Naive thymus-derived CD4-positive, alpha-beta T cell (primary cell): Measurements from ENCODE around the gene BNIP3. TPM values are rescaled to one million over a fixed set of nuclear protein-coding genes. Genes with fewer than 3 reads are reported as not detected.
A peak's percentile ranks its signal among the peaks of the same experiment; 100 is the strongest.

ENCODE experiments used
- ATAC-seq: fragments of 150-1000 bp; cut with Tn5 transposase; 2 replicates; pipeline ENCODE4 v1.10.0; 2021; ENCODE audit warnings: mild to moderate bottlenecking, moderate library complexity
- CTCF ChIA-PET: fragments of 350-600 bp; sonication (Branson Sonifier 250); formaldehyde crosslinking; loops from one replicate; lab custom pipeline; 2021; ENCODE audit warnings: antibody characterized with exemption; lab: Charles Lee
- POLR2A ChIA-PET: fragments of 350-600 bp; sonication (Branson Sonifier 250); formaldehyde crosslinking; loops from one replicate; lab custom pipeline; 2021; ENCODE audit warnings: antibody characterized with exemption, inconsistent platforms; lab: Charles Lee
- DNase-seq, 9 donors: peaks; one replicate each; pipeline versions ENCODE4 v3.0.0 to v3.0.0-alpha.2; 2020 to 2022; ENCODE audit warnings: mixed read lengths in 1 of 9
- H3K27ac ChIP-seq: one replicate; pipeline ENCODE4 v1.7.0; 2013; ENCODE audit warnings: mild to moderate bottlenecking, low read depth, low read length, moderate library complexity
- H3K27me3 ChIP-seq, 2 donors: one replicate each; pipeline ENCODE4 v1.7.0; 2013; ENCODE audit warnings: low read length in 2 of 2, mild to moderate bottlenecking in 2 of 2, moderate library complexity in 2 of 2; ENCODE audit not compliant: control insufficient read depth in 2 of 2, insufficient read depth in 2 of 2
- H3K36me3 ChIP-seq, 3 experiments: 1 replicate in 2 of 3; 2 replicates in 1 of 3; pipeline ENCODE4 v1.7.0; 2013; ENCODE audit warnings: low read length in 3 of 3, mild to moderate bottlenecking in 3 of 3, moderate library complexity in 1 of 3; ENCODE audit not compliant: insufficient read depth in 3 of 3, control insufficient read depth in 2 of 3
- H3K4me1 ChIP-seq, 2 donors: one replicate each; pipeline ENCODE4 v1.7.0; 2013; ENCODE audit warnings: low read length in 2 of 2, mild to moderate bottlenecking in 2 of 2, moderate library complexity in 1 of 2; ENCODE audit not compliant: control insufficient read depth in 2 of 2, insufficient read depth in 2 of 2
- H3K4me3 ChIP-seq: 2 replicates; pipeline ENCODE4 v1.7.0; 2013; ENCODE audit warnings: mild to moderate bottlenecking, low read length
- H3K9me3 ChIP-seq, 3 experiments: 1 replicate in 2 of 3; 2 replicates in 1 of 3; pipeline ENCODE4 v1.7.0; 2013; ENCODE audit warnings: low read length in 3 of 3; ENCODE audit not compliant: control insufficient read depth in 2 of 3
- H3K27ac Mint-ChIP-seq, 9 donors: one replicate each; pipeline ENCODE4 v1.8.0; 2020 to 2022; ENCODE audit warnings: mixed read lengths in 9 of 9, mild to moderate bottlenecking in 8 of 9, moderate library complexity in 5 of 9, inconsistent platforms in 2 of 9
- H3K27me3 Mint-ChIP-seq, 5 donors: one replicate each; pipeline ENCODE4 v1.8.0; 2021 to 2022; ENCODE audit warnings: mixed read lengths in 5 of 5, mild to moderate bottlenecking in 1 of 5
- H3K36me3 Mint-ChIP-seq, 5 donors: one replicate each; pipeline ENCODE4 v1.8.0; 2020 to 2022; ENCODE audit warnings: mixed read lengths in 5 of 5, mild to moderate bottlenecking in 3 of 5, inconsistent platforms in 1 of 5
- H3K4me1 Mint-ChIP-seq, 7 donors: one replicate each; pipeline ENCODE4 v1.8.0; 2020 to 2022; ENCODE audit warnings: mixed read lengths in 7 of 7, mild to moderate bottlenecking in 3 of 7, inconsistent platforms in 1 of 7
- H3K4me3 Mint-ChIP-seq, 10 donors: one replicate each; pipeline ENCODE4 v1.8.0; 2020 to 2022; ENCODE audit warnings: mild to moderate bottlenecking in 10 of 10, mixed read lengths in 10 of 10, moderate library complexity in 6 of 10, inconsistent platforms in 2 of 10
- H3K9me3 Mint-ChIP-seq, 11 donors: one replicate each; pipeline ENCODE4 v1.8.0; 2020 to 2022; ENCODE audit warnings: mixed read lengths in 11 of 11, mild to moderate bottlenecking in 4 of 11, inconsistent platforms in 1 of 11, moderate library complexity in 1 of 11
- intact Hi-C, 2 donors: fragments of 100-400 bp; cut with micrococcal nuclease; formaldehyde crosslinking; loops; one replicate each; pipeline ENCODE4 v1.15.1; 2023
- polyA plus RNA-seq, 2 donors: library from polyadenylated mRNA; unstranded; fragments of 300-500 nt; fragmentation: Illumina TruSeq; gene quantifications; one replicate each; pipeline ENCODE4 v1.2.3, GENCODE V29; 2021
- total RNA-seq, 6 experiments: library from RNA in 5 of 6; stranded (reverse) in 5 of 6; gene quantifications; 1 replicate in 5 of 6; 2 replicates in 1 of 6; pipeline ENCODE4 v1.2.3 and lab custom pipeline; 2021 to 2026

The BNIP3 gene
- total and polyA plus RNA-seq, 7 experiments from 2014 or later, result 17.7 to 81.7 (median 40.5) TPM

DNA sequence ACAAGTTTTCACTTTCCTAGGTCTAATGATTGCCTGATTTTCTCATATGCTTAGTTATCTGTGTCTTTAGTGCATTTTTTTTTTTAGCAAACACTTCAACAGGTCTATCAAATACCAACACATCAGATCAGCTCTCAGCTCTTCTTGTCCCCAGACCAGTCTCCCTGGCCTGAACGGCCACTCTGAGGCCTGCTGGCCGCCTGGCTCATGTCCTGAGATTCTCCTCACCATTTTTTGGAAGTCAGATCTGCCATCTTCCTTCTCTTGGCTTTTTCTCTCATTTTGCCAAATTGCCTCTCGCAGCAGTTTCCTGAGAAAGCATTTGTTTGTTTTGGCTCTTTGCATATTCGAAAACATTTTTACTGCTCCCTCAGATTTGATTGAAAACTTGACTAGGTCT lies 51.6 kb downstream of the BNIP3 start:
- POLR2A ChIA-PET, result no interaction called here
- Histone ChIP-seq H3K9me3 (peaks cover 0 to 8% (median 0%) of the 10 kb centered on the region in 3 experiments), H3K4me1 (peaks cover 11 to 58% of the 10 kb centered on the region in 2 donors), H3K36me3 (peaks cover 0 to 10% (median 8%) of the 10 kb centered on the region in 3 experiments), H3K27ac (no peak overlapping the region), H3K27me3 (no peaks in the 10 kb centered on the region), H3K4me3 (no peak overlapping the region)
- Mint-ChIP-seq H3K4me1 (peaks cover 58 to 99% (median 94%) of the 10 kb centered on the region in 7 donors), H3K36me3 (peaks cover 0 to 25% (median 9%) of the 10 kb centered on the region in 5 donors), H3K27me3 (no peaks in the 10 kb centered on the region), H3K4me3 (peak overlapping the region in 8 of 10 donors; percentile 10 to 79 (median 40)), H3K9me3 (peaks cover 0 to 6% (median 2%) of the 10 kb centered on the region in 11 donors), H3K27ac (peak overlapping the region in 8 of 9 donors; percentile 53 to 94 (median 81))
- CTCF ChIA-PET, result no interaction called here
- intact Hi-C loops, result no loop called here
- no peak for DNase-seq
- ATAC-seq, result no peak

GRCh38 chr10:131929122-131929845 lies 52.4 kb downstream of the BNIP3 start:
- peak overlapping the region; percentile 32 for H3K27ac ChIP-seq
- H3K27ac Mint-ChIP-seq, result peak overlapping the region in 8 of 9 donors; percentile 69 to 94 (median 88)
- H3K4me1 ChIP-seq, result peaks cover 11 to 49% of the 10 kb centered on the region in 2 donors
- H3K36me3 Mint-ChIP-seq, result peaks cover 0 to 28% (median 13%) of the 10 kb centered on the region in 5 donors
- DNase-seq (no peak), ATAC-seq (no peak)
- intact Hi-C loops, result loop anchor here in 1 of 2 donors (2.0 kb wide), 2 partner anchors 14 to 44 kb away; no protein-coding TSS in a partner anchor
- no peak overlapping the region for H3K4me3 ChIP-seq
- no peaks in the 10 kb centered on the region for H3K27me3 Mint-ChIP-seq
- ChIA-PET POLR2A (interaction anchor here (1.1 to 1.6 kb wide), 2 partner anchors 27 to 43 kb away, joined by 3 to 4 read pairs; no protein-coding TSS in a partner anchor), CTCF (interaction anchor here (0.8 kb wide), 1 partner anchor 30 kb away, joined by 5 read pairs; no protein-coding TSS in a partner anchor)
- H3K4me1 Mint-ChIP-seq, result peaks cover 56 to 99% (median 90%) of the 10 kb centered on the region in 7 donors
- no peaks in the 10 kb centered on the region for H3K27me3 ChIP-seq
- H3K36me3 ChIP-seq, result peaks cover 0 to 1% (median 0%) of the 10 kb centered on the region in 3 experiments
- H3K4me3 Mint-ChIP-seq, result peak overlapping the region; percentile 5 to 79 (median 72)
- peaks cover 0 to 11% (median 0%) of the 10 kb centered on the region in 3 experiments for H3K9me3 ChIP-seq
- peaks cover 0 to 13% (median 6%) of the 10 kb centered on the region in 11 donors for H3K9me3 Mint-ChIP-seq

DNA sequence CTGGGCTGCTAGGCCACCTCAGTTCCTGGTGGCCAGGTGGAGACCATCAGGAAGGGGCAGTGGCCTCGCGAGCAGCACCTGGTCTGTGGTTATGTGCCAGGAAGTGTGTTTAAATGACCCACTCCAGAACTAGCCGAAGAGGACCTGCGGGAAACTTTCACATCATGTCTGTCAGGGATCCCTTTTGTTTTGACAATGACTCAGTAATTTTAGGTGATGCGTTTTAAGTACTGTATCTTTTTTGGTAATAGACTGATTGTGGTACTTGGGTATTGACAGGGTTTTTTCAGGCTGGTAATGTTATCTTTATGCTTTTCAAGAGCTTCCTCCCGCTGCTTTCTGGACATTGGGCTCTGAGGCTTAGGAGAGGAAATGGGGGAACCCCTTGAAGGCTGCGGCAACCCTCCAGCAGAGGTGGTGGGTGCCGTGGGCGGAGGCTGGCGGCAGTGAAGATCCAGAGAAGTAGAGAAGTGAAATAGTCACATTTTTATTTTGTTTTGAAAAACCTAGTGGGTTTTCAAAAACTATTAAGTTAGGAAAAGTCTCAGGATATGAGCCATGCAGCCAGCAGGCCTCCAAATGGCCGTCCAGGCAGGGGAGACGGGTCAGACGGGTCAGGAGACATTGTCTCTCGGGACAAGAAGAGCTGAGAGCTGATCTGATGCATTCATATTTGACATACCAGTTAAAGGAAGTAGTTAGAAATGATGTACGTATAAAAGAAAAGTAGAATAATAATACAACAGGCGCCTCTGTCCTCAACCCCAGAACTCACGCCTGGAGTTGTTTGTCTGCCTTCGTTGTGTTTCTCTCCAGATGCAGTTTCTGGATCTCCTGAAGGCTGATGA lies 53.3 kb downstream of the BNIP3 start:
- no peaks in the 10 kb centered on the region for H3K36me3 ChIP-seq
- CTCF ChIA-PET, result interaction anchor here (0.8 to 1.3 kb wide), 2 partner anchors 29 to 42 kb away, joined by 3 to 5 read pairs; no protein-coding TSS in a partner anchor
- DNase-seq (peak in 6 of 9 donors; percentile 24 to 68 (median 34)), ATAC-seq (peak; percentile 85)
- peaks cover 53 to 97% (median 84%) of the 10 kb centered on the region in 7 donors for H3K4me1 Mint-ChIP-seq
- H3K27ac ChIP-seq, result peak overlapping the region; percentile 32
- peaks cover 11 to 46% of the 10 kb centered on the region in 2 donors for H3K4me1 ChIP-seq
- peaks cover 0 to 11% (median 0%) of the 10 kb centered on the region in 3 experiments for H3K9me3 ChIP-seq
- POLR2A ChIA-PET, result interaction anchor here (0.6 to 1.6 kb wide), 5 partner anchors 21 to 55 kb away, joined by 3 to 4 read pairs (median 3); no protein-coding TSS in a partner anchor
- peaks cover 0 to 29% (median 13%) of the 10 kb centered on the region in 5 donors for H3K36me3 Mint-ChIP-seq
- no peak overlapping the region for H3K4me3 ChIP-seq
- no peaks in the 10 kb centered on the region for H3K27me3 Mint-ChIP-seq
- intact Hi-C loops, result loop anchor here in 1 of 2 donors (2.0 kb wide), 2 partner anchors 14 to 44 kb away; no protein-coding TSS in a partner anchor
- H3K4me3 Mint-ChIP-seq, result peak overlapping the region; percentile 55 to 84 (median 78)
- H3K27ac Mint-ChIP-seq, result peak overlapping the region; percentile 79 to 94 (median 86)
- H3K9me3 Mint-ChIP-seq, result peaks cover 0 to 13% (median 6%) of the 10 kb centered on the region in 11 donors
- no peaks in the 10 kb centered on the region for H3K27me3 ChIP-seq

DNA sequence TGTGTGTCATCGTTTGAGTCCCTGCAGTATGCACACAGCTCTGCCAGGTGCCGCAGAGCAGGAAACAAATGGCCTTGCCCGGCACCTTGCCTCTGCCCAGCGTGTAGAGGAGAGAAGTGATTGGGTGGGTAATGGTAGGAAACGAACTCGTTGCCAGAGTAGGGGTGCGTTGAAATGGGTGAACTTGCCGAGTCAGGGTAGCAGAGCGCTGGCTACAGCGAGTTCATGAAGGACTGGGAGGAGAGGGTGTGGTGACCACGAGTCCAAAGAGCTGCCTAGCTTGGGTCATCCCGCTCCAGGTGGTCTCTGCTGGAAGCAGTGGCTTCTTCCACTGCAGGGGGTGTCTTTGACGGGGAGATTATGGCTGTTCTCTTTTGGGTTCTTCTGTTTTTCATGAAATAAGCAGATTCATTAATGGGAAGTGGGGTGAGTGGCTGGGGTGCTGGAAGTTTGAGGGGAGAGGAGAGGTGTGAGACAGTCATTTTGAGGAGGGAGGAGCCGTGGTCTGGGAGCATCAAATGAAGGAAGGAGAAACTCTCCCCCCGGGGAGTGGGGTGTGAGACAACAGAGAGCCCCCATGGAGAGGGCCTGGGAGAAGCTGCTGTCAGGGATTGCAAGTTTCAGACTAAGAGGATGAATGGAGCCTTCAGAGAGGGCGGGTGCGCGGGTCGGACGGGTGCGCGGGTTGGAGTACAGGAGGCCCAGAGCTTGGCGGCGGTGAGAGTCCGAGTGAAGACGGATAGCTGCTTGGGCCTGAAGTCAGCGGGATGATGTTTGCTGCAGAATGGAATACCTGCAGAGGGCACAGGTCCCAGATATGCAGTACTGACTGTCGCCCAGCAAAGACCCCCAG lies 54.8 kb downstream of the BNIP3 start:
- Mint-ChIP-seq H3K36me3 (peaks cover 0 to 34% (median 17%) of the 10 kb centered on the region in 5 donors), H3K4me1 (peaks cover 54 to 96% (median 82%) of the 10 kb centered on the region in 7 donors), H3K4me3 (peak overlapping the region; percentile 18 to 79 (median 55)), H3K9me3 (peaks cover 0 to 13% (median 6%) of the 10 kb centered on the region in 11 donors), H3K27me3 (no peaks in the 10 kb centered on the region), H3K27ac (peak overlapping the region; percentile 1 to 94 (median 62))
- no peak overlapping the region for H3K4me3 ChIP-seq
- no peak overlapping the region for H3K27ac ChIP-seq
- intact Hi-C loops, result no loop called here
- ATAC-seq, result no peak
- CTCF ChIA-PET, result interaction anchor here (1.3 kb wide), 1 partner anchor 41 kb away, joined by 3 read pairs; no protein-coding TSS in a partner anchor
- H3K36me3 ChIP-seq, result no peaks in the 10 kb centered on the region
- H3K4me1 ChIP-seq, result peaks cover 11 to 41% of the 10 kb centered on the region in 2 donors
- H3K27me3 ChIP-seq, result no peaks in the 10 kb centered on the region
- POLR2A ChIA-PET, result no interaction called here
- H3K9me3 ChIP-seq, result peaks cover 0 to 11% (median 0%) of the 10 kb centered on the region in 3 experiments
- no peak for DNase-seq

DNA sequence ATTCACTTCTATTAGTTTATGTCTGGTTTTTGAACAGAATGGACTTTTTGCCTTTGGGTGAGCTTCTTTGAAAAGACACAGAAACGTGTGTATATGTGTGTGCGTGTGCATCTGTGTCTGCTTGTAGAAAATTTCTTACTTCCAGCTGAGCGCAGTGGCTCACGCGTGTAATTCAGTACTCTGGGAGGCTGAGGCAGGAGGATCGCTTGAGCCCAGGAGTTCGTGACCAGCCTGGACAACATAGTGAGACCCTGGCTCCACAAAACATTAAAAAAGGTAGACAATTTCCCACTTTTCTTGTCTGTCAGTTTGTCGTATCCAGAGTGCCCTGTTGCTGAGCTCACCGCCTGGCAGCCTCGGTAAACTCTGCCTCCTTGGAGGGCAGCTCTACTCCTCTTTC lies 55.5 kb downstream of the BNIP3 start:
- no peaks in the 10 kb centered on the region for H3K27me3 Mint-ChIP-seq
- Histone ChIP-seq H3K27ac (no peak overlapping the region), H3K27me3 (no peaks in the 10 kb centered on the region), H3K4me3 (no peak overlapping the region), H3K4me1 (peaks cover 11 to 42% of the 10 kb centered on the region in 2 donors), H3K9me3 (peaks cover 0 to 11% (median 0%) of the 10 kb centered on the region in 3 experiments), H3K36me3 (no peaks in the 10 kb centered on the region)
- ChIA-PET CTCF (no interaction called here), POLR2A (no interaction called here)
- H3K4me1 Mint-ChIP-seq, result peaks cover 60 to 96% (median 82%) of the 10 kb centered on the region in 7 donors
- DNase-seq, result no peak
- peaks cover 0 to 13% (median 6%) of the 10 kb centered on the region in 11 donors for H3K9me3 Mint-ChIP-seq
- H3K36me3 Mint-ChIP-seq, result peaks cover 0 to 34% (median 17%) of the 10 kb centered on the region in 5 donors
- peak overlapping the region in 4 of 10 donors; percentile 7 to 79 (median 72) for H3K4me3 Mint-ChIP-seq
- intact Hi-C loops, result no loop called here
- ATAC-seq, result no peak
- H3K27ac Mint-ChIP-seq, result peak overlapping the region in 5 of 9 donors; percentile 19 to 79 (median 59)
